Activated CD4-positive, alpha-beta memory T cell treated with anti-CD3 and anti-CD28 coated beads for 36 hours (primary cell): Measurements from ENCODE around the gene NSRP1. TPM values are rescaled to one million over a fixed set of nuclear protein-coding genes. Genes with fewer than 3 reads are reported as not detected.

ENCODE experiments used
- CTCF ChIA-PET: fragments of 350-600 bp; sonication (Branson Sonifier 250); formaldehyde crosslinking; loops from one replicate; lab custom pipeline; 2021; ENCODE audit warnings: antibody characterized with exemption, inconsistent platforms; lab: Charles Lee
- POLR2A ChIA-PET: fragments of 350-600 bp; sonication (Branson Sonifier 250); formaldehyde crosslinking; loops from one replicate; lab custom pipeline; 2021; ENCODE audit warnings: antibody characterized with exemption; lab: Charles Lee
- DNase-seq: peaks from one replicate; pipeline ENCODE4 v3.0.0-alpha.2; 2020
- H3K27ac Mint-ChIP-seq: one replicate; pipeline ENCODE4 v1.8.0; 2021; ENCODE audit warnings: mixed read lengths
- H3K27me3 Mint-ChIP-seq: one replicate; pipeline ENCODE4 v1.8.0; 2021; ENCODE audit warnings: mixed read lengths
- H3K36me3 Mint-ChIP-seq: one replicate; pipeline ENCODE4 v1.8.0; 2021; ENCODE audit warnings: mixed read lengths
- H3K4me1 Mint-ChIP-seq: one replicate; pipeline ENCODE4 v1.8.0; 2021; ENCODE audit warnings: low read depth, mixed read lengths
- H3K4me3 Mint-ChIP-seq: one replicate; pipeline ENCODE4 v1.8.0; 2021; ENCODE audit warnings: mild to moderate bottlenecking, mixed read lengths
- H3K9me3 Mint-ChIP-seq: one replicate; pipeline ENCODE4 v1.8.0; 2021; ENCODE audit warnings: mixed read lengths
- intact Hi-C: fragments of 100-400 bp; cut with micrococcal nuclease; formaldehyde crosslinking; loops from one replicate; pipeline ENCODE4 v1.15.1; 2023
- microRNA-seq: library from miRNA; unstranded; fragments of <30 nt; microRNA quantifications from one replicate; pipeline ENCODE4 v1.2.0, GENCODE V29; 2022; ENCODE audit warnings: borderline number of aligned reads, borderline microRNAs expressed, borderline replicate concordance
- total RNA-seq, 2 experiments: library from RNA; stranded (reverse); gene quantifications; one replicate each; pipeline ENCODE4 v1.2.3, GENCODE V29; 2021

NSRP1 gene
- total RNA-seq, 2 experiments from 2014 or later = 24.3 to 26.5 TPM

GRCh38 chr17:30235386-30236296, 119.0 kb downstream of the NSRP1 start, which contains the start of gene SLC6A4:
Gene SLC6A4 (minus strand): TSS chr17:30235697. CDS start chr17:30221958, 13,739 bp downstream.
- peaks cover 60% of the 10 kb centered on the region for H3K27me3 Mint-ChIP-seq
- DNase-seq = no peak
- H3K27ac Mint-ChIP-seq = no peak within 1 kb of the TSS
- H3K4me1 Mint-ChIP-seq = peaks cover 16% of the 10 kb centered on the region
- no peaks in the 10 kb centered on the region for H3K9me3 Mint-ChIP-seq
- POLR2A ChIA-PET = interaction anchor here (0.6 kb wide), 1 partner anchor 26 kb away, joined by 3 read pairs; no protein-coding TSS in a partner anchor
- CTCF ChIA-PET = interaction anchor here (0.6 to 3.6 kb wide), 7 partner anchors 10 to 143 kb away, joined by 3 to 20 read pairs (median 8); no protein-coding TSS in a partner anchor
- no peaks in the 10 kb centered on the region for H3K36me3 Mint-ChIP-seq
- intact Hi-C loops = loop anchor here (5.0 to 10.0 kb wide), 3 partner anchors 99 to 133 kb away; partner anchors contain the start of gene TMIGD1
- H3K4me3 Mint-ChIP-seq = peak within 1 kb of the TSS; percentile 54

Small RNAs within 50 kb of the gene (microRNA-seq; reads per million reads assigned to microRNA genes)
- not detected for gene MIR423

Other genes starting within 250 kb of the NSRP1 start
- gene SSH2, start 186.6 kb upstream of the NSRP1 start, total RNA-seq = 10 to 100 TPM; 32.0 to 33.1 TPM
- under 1 TPM; 0.24 to 0.48 TPM for gene EFCAB5, start 175.2 kb upstream of the NSRP1 start, total RNA-seq
- gene SLC6A4, start 118.9 kb downstream of the NSRP1 start, total RNA-seq = not detected
- 10 to 100 TPM; 47.0 to 49.6 TPM for gene BLMH, start 175.1 kb downstream of the NSRP1 start, total RNA-seq
- gene TMIGD1, start 217.2 kb downstream of the NSRP1 start, total RNA-seq = not detected